Sciatic nerve (tissue), 2 donors: ENCODE data around the gene OR2T11. TPM values are rescaled to one million over a fixed set of nuclear protein-coding genes. Genes with fewer than 3 reads are reported as not detected.
"Not testable (repeated sequence)": the region's sequence is repeated elsewhere in the genome, so short reads cannot be mapped to it uniquely, and the experiment has no call there.

Experiments
- ATAC-seq: fragments of 200-7000 bp; cut with Tn5 transposase; one replicate; pipeline ENCODE4 v1.9.1; 2020; ENCODE audit warnings: mild to moderate bottlenecking, moderate library complexity
- DNase-seq: peaks from one replicate; pipeline ENCODE4 v3.0.0-alpha.2; 2020; ENCODE audit warnings: low spot score
- intact Hi-C: fragments of 100-400 bp; cut with DNase I; formaldehyde crosslinking; loops from one replicate; pipeline ENCODE4 v1.14.2; 2022
- total RNA-seq: library from RNA; stranded (reverse); fragmentation: NEBNext Ultra II Directional; extraction: Animal tissue kit (Norgen Biotek cat#: 25700); gene quantifications from one replicate; pipeline ENCODE4 v1.2.1, GENCODE V29; 2021
- donor health status: DM: no; HTN: no; CAD: no.
- donor health status: DM: no; HTN: no; CAD: no.

The OR2T11 gene, protein sequence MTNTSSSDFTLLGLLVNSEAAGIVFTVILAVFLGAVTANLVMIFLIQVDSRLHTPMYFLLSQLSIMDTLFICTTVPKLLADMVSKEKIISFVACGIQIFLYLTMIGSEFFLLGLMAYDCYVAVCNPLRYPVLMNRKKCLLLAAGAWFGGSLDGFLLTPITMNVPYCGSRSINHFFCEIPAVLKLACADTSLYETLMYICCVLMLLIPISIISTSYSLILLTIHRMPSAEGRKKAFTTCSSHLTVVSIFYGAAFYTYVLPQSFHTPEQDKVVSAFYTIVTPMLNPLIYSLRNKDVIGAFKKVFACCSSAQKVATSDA
- not detected for total RNA-seq

DNA sequence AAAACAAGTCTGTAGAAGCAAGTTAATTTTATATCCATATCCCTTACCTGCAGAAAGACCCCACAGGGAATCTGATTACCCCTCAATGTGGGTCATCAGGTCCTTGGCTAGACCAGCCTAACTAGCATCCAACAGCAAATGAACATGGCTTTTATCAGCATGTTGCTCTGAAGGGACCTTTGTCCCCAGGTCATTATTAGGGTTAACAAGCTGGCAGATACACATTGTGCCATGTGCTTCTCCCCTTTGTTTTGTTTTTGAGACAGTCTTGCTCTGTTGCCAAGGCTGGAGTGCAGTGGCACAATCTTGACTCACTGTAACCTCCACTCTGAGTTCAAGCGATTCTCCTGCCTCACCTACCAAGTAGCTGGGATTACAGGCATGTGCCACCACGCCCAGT is at the start of gene OR2T11:
OR2T11 (minus strand) TSS at position 101 of the 400 bp plus-strand sequence. CDS start 7,963 bp downstream, outside the sequence.
- DNase-seq, intact Hi-C loops, ATAC-seq: not testable (repeated sequence)

DNA sequence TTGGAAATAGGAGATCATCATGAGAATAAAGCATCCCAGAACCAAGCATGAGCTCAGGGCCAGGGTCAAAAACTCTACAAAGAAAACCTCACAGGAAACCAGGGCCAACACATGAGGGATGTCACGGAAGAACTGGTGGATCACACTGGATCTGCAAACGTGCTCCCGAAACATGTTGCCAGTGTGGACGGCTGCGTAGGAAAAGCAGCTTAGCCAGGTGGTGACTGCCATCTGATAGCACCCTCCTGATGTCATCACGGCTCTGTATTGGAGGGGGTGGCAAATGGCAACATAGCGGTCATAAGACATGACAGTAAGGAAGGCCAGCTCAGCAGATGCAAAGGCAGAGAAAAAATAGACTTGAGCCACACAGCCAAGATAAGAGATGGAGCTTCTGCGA is 46.8 kb upstream of the OR2T11 start:
- DNase-seq (no peak), ATAC-seq (no peak)
- intact Hi-C loops, result no loop called here

DNA sequence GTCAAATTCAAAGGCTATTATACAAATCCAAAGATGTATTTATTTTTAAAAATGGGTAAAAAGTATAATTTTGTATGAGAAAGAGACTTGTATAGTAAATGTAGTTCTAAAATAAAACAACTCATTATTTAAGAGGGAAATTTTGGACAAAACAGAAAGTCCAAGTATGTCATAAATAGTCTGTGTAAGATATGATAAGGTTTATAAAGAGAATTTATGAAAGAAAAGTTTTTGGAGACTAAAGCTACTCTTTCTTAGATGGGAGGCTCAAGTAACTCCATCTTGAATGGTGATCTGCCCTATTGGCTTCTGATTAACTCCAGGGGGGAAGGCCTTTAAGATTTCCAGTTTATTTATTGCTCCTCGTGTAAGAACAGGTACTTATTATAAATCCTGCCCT is 35.1 kb upstream of the OR2T11 start:
- no peak for ATAC-seq
- intact Hi-C loops, result no loop called here

DNA sequence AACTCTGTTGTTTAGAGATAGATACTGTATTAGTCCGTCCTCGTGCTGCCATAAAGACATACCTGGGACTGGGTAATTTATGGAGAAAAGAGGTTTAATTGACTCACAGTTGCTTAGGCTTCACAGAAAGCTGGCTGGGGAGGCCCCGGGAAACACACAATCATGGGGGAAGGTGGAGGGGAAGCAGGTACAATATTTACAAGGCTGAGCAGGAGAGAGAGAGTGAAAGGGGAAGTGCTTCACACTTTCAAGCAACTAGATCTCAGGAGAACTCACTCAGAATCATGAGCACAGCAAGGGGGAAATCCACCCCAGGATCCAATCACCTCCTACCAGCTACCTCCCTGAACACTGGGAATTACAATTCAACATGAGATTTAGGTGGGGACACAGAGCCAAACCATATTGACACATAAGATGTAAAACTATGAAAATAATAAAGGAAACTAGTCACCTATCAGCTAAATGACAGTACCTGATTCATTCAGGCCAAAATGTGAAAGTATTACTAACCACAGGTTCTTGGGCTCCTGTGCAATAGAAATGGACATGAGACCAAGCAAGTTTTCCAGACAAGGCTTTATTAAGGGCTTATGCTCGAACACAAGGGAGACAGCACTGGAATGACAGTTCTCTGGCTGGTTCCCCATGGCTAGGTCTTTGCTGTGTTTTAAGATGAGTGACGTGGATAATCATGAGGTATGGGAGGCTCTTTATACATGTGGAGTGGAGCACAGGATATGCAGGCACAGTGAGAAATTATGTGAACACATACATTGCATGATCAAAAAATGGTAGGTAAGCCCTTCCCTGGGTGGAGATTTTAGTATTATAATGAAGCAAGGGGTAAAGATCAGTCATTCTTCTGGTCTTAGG is 28.8 kb upstream of the OR2T11 start:
- intact Hi-C loops, ATAC-seq, DNase-seq: not testable (repeated sequence)

More for the DNA sequence above, 35.1 kb upstream of the OR2T11 start:
- DNase-seq, result no peak

DNA sequence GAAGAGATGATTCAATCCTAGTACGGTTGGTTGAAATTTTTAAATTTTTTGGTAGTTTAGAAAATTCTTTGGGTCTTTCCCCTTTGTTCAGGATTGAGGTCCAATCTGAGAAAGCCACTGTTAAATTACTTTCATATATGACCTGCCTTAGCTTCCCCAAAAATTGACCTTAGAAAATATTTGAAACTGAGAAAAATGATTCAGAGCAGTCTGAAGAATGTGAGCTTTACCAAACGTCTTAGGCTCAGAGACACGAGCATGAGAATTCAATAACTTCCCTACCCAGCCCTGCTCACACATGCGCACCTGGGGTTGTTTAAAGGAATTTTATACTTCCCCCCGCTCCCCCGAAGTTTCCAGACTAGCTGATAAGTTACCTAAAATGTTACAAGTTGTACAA is 21.9 kb upstream of the OR2T11 start:
- ATAC-seq, DNase-seq, intact Hi-C loops: not testable (repeated sequence)

DNA sequence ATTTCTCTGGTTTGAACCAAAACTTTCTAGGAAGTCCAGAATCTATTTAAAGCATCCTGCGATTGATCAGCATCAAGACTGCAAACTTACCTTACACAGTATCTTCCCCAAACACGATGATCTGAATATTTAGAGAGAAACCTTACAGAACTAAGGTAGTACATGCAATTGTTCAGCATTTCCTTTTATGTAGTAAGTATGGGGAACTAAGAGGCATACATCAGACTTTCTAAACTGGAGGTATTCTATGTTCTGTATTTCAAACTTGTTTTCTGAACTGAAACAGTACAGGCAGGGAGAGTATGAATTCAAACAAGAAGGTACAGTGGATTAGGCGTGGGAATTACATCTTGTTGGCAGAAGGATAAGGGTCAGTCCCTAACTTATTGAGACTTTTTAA is 20.5 kb upstream of the OR2T11 start, which contains the start of gene OR2T27:
OR2T27 (minus strand) TSS at position 175 of the 400 bp plus-strand sequence. CDS start 4,644 bp downstream, outside the sequence.
- DNase-seq, intact Hi-C loops: not testable (repeated sequence)

DNA sequence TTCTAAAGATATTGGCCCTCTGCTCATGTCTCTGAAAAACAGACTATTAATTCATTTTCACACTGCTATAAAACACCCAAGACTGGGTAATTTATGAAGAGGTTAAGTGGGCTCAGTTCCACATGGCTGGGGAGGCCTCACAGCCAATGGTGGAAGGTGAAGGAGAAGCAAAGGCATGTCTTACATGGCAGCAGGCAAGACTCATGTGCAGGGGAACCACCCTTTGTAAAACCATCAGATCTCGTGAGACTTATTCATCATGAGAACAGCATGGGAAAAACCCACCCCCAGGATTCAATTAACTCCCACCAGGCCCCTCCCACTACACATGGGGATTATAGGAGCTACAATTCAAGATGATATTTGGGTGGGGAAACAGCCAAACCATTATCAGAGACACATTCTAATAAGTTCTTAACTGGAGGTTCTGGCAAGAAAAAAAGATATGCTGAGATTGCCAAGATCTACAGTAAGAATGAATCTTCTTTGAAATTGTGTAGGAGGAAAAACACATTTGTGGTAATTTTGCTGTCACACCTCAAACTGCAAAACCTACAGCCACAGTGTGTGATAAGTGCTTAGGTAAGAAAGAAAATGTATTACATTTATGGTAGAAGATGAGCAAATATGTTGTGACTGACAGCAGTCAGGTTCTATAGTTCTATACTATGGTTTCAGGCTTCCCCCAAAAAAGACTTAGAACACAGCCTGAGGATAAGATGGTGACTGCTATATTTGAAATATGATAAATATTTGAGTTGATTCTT is 14.1 kb upstream of the OR2T11 start:
- DNase-seq, ATAC-seq, intact Hi-C loops: not testable (repeated sequence)

More for the DNA sequence above, 20.5 kb upstream of the OR2T11 start, which contains the start of gene OR2T27:
- ATAC-seq, result not testable (repeated sequence)

DNA sequence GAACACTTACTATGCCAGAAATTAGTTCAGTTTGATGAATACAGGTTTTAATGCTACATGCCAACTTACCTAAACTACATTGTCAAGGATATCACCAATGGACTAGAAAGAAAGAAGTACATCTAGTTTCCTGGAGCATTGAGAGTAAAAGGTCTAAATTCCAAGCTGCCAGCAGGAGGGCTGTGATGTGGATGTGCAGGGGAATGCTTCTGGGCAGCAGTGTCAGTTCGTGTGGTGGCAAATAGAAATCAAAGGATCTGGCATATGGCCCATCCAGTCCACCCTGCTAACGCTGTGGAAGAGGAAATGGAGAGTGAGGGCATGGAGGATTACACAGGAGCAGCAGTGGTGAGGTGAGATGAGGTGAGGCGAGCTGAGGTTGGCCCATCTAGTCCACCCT is 10.3 kb upstream of the OR2T11 start, which contains the start of gene OR2T35:
OR2T35 (minus strand) TSS at position 101 of the 400 bp plus-strand sequence. CDS start 6,020 bp downstream, outside the sequence.
- DNase-seq, intact Hi-C loops, ATAC-seq: not testable (repeated sequence)

DNA sequence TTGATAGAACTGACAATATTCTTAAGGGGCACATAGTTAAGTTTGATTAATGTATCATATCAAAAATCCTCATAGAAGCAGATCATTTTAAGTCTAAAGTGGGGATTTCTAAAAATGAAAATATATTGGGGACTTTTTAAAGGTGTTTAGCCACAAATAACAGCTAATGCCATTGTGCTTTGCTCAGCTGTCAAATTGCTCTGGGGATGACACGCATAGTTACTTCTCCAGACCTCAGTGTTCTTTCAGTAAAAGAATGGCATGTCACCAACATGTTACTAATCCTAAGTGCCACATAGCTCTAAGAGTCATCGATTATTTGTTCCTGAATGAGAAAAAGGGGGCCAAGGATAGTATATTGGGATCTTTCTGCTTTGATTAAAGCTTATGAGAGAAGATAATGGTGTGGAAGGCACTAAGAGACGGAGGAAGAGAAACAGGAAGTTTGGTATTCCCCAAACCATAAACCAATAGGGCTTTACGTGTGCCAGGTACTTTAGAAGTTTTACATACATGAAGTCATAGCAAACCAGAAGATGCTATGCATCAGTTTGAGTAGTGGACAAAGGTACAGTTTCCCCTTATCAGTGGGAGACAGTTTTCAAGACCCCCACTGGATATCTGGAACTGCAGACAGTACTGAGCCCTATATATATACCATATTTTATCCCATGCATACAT is 8.2 kb upstream of the OR2T11 start:
- ATAC-seq, intact Hi-C loops, DNase-seq: not testable (repeated sequence)

DNA sequence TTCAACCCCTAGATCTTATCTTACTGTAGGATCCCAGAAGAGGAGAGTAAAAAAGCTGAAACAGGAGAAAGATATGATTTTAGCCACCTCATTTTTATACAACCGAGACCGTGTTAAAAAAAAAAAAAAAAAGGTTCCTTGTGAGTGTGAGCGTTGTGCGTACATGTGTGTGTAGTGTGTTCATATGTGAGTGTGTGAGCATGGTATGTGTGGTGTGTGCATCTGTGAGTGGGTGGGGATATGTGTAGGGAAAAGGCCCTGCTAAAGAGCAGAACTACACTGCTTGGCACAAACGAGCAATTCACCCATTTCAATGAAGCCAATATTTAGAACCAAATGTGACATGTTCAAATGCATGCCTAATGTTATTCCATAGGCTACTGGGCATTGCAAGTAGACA is 6.7 kb upstream of the OR2T11 start:
- DNase-seq, ATAC-seq, intact Hi-C loops: not testable (repeated sequence)

DNA sequence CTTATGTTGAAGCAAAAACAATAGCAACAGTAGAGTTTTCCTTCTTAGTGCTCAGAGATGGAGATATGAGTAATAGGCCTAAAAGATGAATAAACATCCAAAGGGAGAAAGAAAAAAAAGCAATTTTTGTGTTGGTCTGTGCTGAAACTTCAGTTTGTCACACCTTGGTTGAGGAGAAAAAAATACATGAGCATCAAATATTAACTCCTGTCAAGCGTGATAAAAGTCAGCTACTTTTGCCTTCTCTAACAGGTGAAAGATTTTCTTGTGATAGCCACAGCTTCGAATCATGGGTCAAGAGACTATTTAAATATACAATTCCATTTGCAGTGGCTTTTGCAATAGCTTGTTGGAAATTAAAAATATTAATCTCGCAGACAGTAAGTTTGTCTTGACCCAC is 6.0 kb upstream of the OR2T11 start:
- DNase-seq, ATAC-seq, intact Hi-C loops: not testable (repeated sequence)

DNA sequence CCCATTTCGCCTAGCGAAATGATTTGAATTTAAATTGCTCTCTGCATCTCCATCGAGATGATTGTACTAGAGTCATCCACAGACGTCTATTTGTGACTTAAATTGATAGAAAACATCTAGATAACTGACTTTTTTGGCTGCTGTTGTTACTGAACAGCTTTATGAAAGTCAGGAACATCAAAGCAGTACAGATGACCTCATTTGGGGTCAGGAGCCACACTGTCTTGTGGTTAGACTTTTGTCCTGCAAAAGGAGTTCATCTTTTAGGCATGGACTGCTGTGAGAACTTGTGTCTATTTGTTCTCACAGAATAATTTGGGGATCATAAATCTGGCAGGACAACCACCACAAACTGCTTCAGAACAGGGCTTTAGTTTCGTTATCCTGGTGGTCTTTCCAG is 4.8 kb upstream of the OR2T11 start:
- ATAC-seq, DNase-seq, intact Hi-C loops: not testable (repeated sequence)

DNA sequence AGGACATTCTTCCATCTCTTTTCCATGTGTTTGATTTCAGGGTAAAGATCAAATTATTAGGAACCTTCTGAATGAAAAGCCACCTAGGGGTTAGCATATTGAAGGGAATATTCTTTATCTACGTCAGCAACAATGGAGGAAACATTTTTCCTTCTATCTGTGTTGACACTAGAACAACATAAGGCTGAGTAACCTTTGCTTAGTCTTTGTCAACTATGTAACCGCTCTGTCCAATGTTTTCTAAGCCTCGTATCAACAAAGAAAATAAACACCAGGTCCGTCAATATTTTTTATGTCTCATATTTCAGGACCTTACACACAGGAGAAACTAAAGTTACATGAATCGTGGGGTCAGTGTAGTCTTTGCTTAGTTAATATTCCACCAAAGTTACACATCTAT is 1.7 kb upstream of the OR2T11 start:
- ATAC-seq, DNase-seq, intact Hi-C loops: not testable (repeated sequence)

DNA sequence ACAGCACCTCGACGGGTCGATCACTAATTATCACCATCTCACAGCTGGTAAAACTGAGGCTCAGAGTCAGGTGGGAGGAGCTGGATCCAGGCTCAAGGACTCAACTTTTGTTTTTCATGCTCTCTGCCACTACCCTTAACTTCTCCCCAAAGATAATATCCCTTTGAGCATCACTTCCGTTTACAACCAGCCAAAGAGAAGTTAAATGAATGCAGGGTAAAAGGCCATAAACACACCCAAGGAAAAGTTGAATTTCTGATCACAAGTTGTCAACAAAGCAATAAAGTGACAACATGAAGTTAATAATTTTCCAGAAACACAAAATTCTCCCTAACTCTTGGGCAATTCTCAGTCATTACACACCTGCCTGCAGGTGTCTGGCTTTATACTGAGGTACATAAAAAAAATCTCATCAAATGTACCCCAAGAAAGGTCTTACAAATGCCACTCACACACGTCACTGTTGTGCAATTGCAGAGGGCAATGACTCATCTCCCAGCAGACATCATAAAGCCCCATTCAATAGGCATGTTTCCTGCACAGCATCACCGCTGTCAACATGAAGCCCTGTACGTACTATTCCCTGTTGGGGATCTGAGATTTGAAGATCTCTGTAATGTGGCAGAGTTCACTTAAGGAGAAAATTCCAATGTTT is 3.4 kb downstream of the OR2T11 start:
- intact Hi-C loops, result no loop called here
- DNase-seq, result no peak
- ATAC-seq, result no peak

DNA sequence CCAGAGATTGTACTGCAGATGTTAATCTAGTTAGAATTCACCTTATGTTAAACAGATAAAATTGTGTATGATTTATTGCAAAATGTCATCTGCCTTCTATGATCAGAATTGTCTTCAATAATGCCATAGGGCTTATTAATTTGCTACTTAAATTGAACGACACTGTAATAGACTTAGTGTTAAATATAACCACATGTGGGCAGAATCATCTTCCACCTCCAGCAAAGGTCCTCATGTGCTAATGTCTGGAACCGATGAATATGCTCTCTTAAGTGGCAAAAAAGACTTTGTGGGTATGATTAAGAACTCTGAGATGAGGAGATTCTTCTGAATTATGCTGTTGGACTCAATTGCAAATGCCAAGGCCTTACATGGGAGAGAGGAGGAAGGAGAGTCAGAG is 4.3 kb downstream of the OR2T11 start:
- ATAC-seq (no peak), DNase-seq (no peak)
- intact Hi-C loops, result no loop called here

DNA sequence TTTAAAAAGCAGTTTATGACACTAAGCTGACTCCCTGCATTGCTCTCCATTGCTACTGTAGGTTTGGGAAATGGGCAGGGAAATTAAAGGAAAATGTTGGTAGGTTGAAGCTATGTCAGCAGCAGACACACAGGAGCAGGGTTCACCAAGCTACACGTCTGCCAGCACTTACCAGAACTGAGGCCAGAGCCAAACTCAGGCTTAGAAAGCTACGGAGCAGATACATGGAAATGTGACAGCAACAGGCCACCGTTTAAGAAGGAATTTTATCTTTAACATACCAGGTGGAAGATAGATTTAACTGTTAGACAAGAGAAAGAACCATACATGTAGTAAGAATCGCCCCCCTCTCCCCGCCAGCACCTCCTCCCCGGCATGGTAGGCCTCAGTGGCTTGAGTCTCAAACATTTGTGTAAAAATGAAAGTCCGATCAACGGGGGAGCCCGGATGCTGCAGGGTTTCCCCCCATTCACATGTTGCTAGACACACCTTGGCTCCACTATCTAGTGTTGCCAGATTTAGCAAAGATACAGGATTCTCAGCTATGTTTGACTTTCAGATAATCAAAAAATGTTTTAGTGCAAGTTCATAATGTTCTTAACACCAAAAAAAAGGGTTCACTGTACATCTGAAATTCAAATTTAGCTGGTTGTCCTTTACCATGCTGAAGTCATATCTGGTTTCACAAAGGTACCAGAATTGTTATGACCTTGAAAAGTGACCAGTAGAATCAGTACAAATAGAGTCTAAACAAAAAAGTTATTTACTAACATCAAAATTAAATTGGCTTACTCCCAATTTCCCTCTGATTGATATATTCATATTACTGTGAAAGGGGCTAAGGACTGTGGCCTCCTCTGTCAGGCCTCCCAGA is 6.7 kb downstream of the OR2T11 start:
- no peak for ATAC-seq
- intact Hi-C loops, result no loop called here
- DNase-seq, result no peak

DNA sequence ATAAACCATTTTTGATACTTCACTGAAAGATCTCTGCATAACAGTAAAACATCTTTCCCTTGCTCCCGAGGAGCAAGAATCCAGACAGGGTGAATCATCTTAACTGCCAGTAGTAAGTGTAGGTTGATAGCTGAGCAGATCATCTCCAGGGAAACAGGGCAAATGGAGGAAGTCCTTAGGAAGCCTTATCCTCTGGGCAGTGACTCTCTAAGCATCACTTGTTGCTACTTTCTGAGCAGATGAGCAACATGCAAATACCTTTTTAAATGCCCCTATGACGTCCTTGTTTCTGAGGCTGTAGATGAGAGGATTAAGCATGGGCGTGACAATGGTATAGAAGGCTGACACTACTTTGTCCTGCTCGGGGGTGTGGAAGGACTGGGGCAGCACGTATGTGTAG is 8.9 kb downstream of the OR2T11 start:
- intact Hi-C loops, result no loop called here
- no peak for ATAC-seq
- no peak for DNase-seq
